Panc1 (cell line): ENCODE data around the gene HLA-F.

Experiments used
- CTCF ChIP-seq: fragments of 450-650 bp; IDR thresholded peaks from 2 replicates; pipeline ENCODE4 v1.5.1; 2017; ENCODE audit warnings: mild to moderate bottlenecking
- POLR2AphosphoS5 ChIP-seq: IDR thresholded peaks from 2 replicates; pipeline ENCODE4 v1.6.1; 2012; ENCODE audit warnings: mild to moderate bottlenecking, low read depth, low read length, moderate library complexity
- REST ChIP-seq, 2 experiments: IDR thresholded peaks; 2 replicates each; pipeline ENCODE4 v1.6.1; 2011 to 2012; ENCODE audit warnings: low read depth in 2 of 2, control low read depth in 1 of 2, low read length in 1 of 2, mild to moderate bottlenecking in 1 of 2, moderate library complexity in 1 of 2; ENCODE audit not compliant: insufficient read depth in 1 of 2

GRCh38 chr6:29743025-29743424 lies 19.8 kb downstream of the HLA-F start:
- no peak for TF ChIP-seq CTCF
- no peak for TF ChIP-seq POLR2AphosphoS5
- TF ChIP-seq REST (IDR thresholded peaks at IDR 0.05; ENCODE audit: insufficient read depth in 1 of 2, low read depth in 2 of 2, low read length in 1 of 2), result no peak
